Gastroesophageal sphincter (tissue), 4 donors: ENCODE data around the gene ARSI. TPM values are rescaled to one million over a fixed set of nuclear protein-coding genes. Genes with fewer than 3 reads are reported as not detected.

ENCODE experiments used
- ATAC-seq: fragments of 150-250 bp; one replicate; pipeline ENCODE4 v1.9.1; 2016; ENCODE audit warnings: mild to moderate bottlenecking, moderate library complexity
- H3K27ac ChIP-seq, 4 donors: fragments of 200-600 bp; sonication (generic) in 3 of 4; 1 replicate in 3 of 4; 2 replicates in 1 of 4; pipeline ENCODE4 v1.5.1; 2016 to 2019
- H3K27me3 ChIP-seq: fragments of 200-600 bp; sonication (generic); one replicate; pipeline ENCODE4 v1.5.1; 2019
- H3K36me3 ChIP-seq, 2 donors: fragments of 200-600 bp; sonication (generic); one replicate each; pipeline ENCODE4 v1.5.1; 2019; ENCODE audit warnings: control low read depth in 1 of 2
- H3K4me1 ChIP-seq, 3 donors: fragments of 200-600 bp; sonication (generic); 1 replicate in 2 of 3; 2 replicates in 1 of 3; pipeline ENCODE4 v1.5.1; 2016 to 2019; ENCODE audit warnings: control low read depth in 2 of 3
- H3K4me3 ChIP-seq, 2 donors: fragments of 200-600 bp; sonication (generic); one replicate each; pipeline ENCODE4 v1.5.1; 2019; ENCODE audit warnings: mild to moderate bottlenecking in 1 of 2, moderate library complexity in 1 of 2
- H3K9me3 ChIP-seq, 3 donors: fragments of 200-600 bp; sonication (generic); one replicate each; pipeline ENCODE4 v1.5.1; 2017 to 2019; ENCODE audit warnings: control low read depth in 2 of 3
- EP300 ChIP-seq: sonication (generic); formaldehyde crosslinking; IDR thresholded peaks from one replicate; pipeline ENCODE4 v1.6.1; 2017; ENCODE audit warnings: antibody characterized with exemption, mild to moderate bottlenecking
- POLR2A ChIP-seq, 2 donors: fragments of 450-650 bp; IDR thresholded peaks; one replicate each; pipeline ENCODE4 v1.6.1; 2017; ENCODE audit warnings: antibody characterized with exemption in 2 of 2, mild to moderate bottlenecking in 2 of 2, moderate library complexity in 1 of 2
- POLR2AphosphoS5 ChIP-seq: sonication (generic); formaldehyde crosslinking; IDR thresholded peaks from one replicate; pipeline ENCODE4 v1.6.1; 2017; ENCODE audit warnings: antibody characterized with exemption
- WGBS, 2 donors: methylation state at CpG; one replicate each; pipeline ENCODE4 v1.1.5; 2018; ENCODE audit warnings: low coverage in 1 of 2; 5-methylcytosine and 5-hydroxymethylcytosine counted together
- total RNA-seq, 4 donors: library from RNA; depleted of rRNA; stranded (reverse); fragments of >200 nt; gene quantifications; one replicate each; pipeline ENCODE4 v1.1.0, GENCODE V29; 2016
- TF ChIP-seq, protein P1 (sequence below), 4 experiments: fragments of 200-600 bp in 2 of 4; fragments of 450-650 bp in 2 of 4; sonication (generic) in 1 of 4; IDR thresholded peaks; one replicate each; pipeline ENCODE4 v1.5.1; 2017 to 2019; ENCODE audit warnings: antibody characterized with exemption in 4 of 4, mild to moderate bottlenecking in 2 of 4, moderate library complexity in 2 of 4

The ARSI gene
- total RNA-seq, 4 donors from 2014 or later: 3.1 to 11.6 (median 6.8) TPM

GRCh38 chr5:150319484-150319790 lies 16.7 kb upstream of the ARSI start:
- TF ChIP-seq EP300: no peak
- TF ChIP-seq, protein P1, sequence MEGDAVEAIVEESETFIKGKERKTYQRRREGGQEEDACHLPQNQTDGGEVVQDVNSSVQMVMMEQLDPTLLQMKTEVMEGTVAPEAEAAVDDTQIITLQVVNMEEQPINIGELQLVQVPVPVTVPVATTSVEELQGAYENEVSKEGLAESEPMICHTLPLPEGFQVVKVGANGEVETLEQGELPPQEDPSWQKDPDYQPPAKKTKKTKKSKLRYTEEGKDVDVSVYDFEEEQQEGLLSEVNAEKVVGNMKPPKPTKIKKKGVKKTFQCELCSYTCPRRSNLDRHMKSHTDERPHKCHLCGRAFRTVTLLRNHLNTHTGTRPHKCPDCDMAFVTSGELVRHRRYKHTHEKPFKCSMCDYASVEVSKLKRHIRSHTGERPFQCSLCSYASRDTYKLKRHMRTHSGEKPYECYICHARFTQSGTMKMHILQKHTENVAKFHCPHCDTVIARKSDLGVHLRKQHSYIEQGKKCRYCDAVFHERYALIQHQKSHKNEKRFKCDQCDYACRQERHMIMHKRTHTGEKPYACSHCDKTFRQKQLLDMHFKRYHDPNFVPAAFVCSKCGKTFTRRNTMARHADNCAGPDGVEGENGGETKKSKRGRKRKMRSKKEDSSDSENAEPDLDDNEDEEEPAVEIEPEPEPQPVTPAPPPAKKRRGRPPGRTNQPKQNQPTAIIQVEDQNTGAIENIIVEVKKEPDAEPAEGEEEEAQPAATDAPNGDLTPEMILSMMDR (IDR thresholded peaks at IDR 0.05): no peak
- TF ChIP-seq POLR2A (IDR thresholded peaks at IDR 0.05): no peak
- TF ChIP-seq POLR2AphosphoS5: no peak
- Histone ChIP-seq H3K9me3 (no peaks in the 10 kb centered on the region), H3K4me3 (no peak overlapping the region), H3K4me1 (peaks cover 0 to 11% (median 0%) of the 10 kb centered on the region in 3 donors), H3K36me3 (no peaks in the 10 kb centered on the region), H3K27me3 (no peaks in the 10 kb centered on the region), H3K27ac (peak overlapping the region in 1 of 4 donors; percentile 32)
- WGBS, 2 donors: 87 to 93% methylated on average over 4 of the region's 6 CpGs
- ATAC-seq: no peak

DNA sequence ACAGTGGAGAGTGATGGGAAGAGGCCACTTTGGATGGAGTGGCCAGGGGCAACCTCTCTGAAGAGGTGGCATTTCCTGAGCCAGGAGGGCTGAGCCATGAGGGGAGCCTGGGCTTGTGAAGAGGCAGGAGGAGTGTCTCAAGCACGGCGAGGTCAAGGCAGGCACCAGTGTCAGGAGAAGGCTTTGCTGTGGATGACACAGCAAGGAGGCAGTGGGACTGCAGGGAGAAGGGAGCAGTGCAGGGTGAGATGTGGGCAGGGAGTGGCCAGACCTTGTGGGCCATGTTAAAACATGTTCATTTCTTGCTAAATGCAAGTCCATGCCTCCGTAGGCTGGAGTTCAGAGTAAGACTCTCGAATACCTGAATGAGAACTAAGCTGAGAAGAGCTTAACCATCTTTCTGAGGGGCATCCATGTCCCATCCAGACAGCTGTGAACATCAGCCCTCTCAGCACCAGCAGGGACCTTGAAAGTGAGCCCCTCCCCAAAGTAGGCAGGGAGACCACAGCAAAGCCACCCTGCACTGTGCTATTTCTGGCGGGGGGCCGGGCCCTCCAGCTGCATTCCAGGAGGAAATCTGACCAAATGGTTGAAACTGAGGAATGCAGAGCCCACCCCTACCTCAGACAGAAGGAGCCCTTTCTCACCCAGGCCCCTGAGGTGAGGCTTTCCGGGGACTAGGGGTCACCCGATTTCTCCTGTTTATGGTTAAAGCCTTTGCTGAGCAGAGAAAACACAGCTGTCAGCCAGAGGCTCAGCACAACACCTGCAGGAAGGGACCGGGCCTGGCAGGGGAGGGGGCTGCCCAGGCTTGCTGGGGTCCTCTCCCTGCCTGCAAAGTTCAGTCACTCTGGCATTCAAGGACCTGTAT lies 16.1 kb upstream of the ARSI start:
- TF ChIP-seq, protein P1 (IDR thresholded peaks at IDR 0.05): no peak
- TF ChIP-seq EP300 (no peak), POLR2A (IDR thresholded peaks at IDR 0.05) (no peak), POLR2AphosphoS5 (no peak)
- Histone ChIP-seq H3K36me3 (no peaks in the 10 kb centered on the region), H3K9me3 (no peaks in the 10 kb centered on the region), H3K4me3 (no peak overlapping the region), H3K27me3 (no peaks in the 10 kb centered on the region), H3K27ac (no peak overlapping the region), H3K4me1 (peaks cover 0 to 13% (median 0%) of the 10 kb centered on the region in 3 donors)
- 80 to 88% methylated on average over 2 to 5 of the region's 9 CpGs for WGBS, 2 donors
- no peak for ATAC-seq

GRCh38 chr5:150317048-150318003 lies 14.6 kb upstream of the ARSI start:
- no peaks in the 10 kb centered on the region for H3K36me3 ChIP-seq

GRCh38 chr5:150316320-150316719 lies 13.6 kb upstream of the ARSI start:
- TF ChIP-seq POLR2AphosphoS5 (no peak), POLR2A (IDR thresholded peaks at IDR 0.05) (no peak), EP300 (no peak)
- TF ChIP-seq, protein P1 (IDR thresholded peaks at IDR 0.05): no peak
- Histone ChIP-seq H3K27me3 (no peaks in the 10 kb centered on the region), H3K36me3 (no peaks in the 10 kb centered on the region), H3K4me3 (no peak overlapping the region), H3K4me1 (peaks cover 0 to 17% (median 0%) of the 10 kb centered on the region in 3 donors), H3K9me3 (no peaks in the 10 kb centered on the region), H3K27ac (no peak overlapping the region)
- ATAC-seq: no peak
- WGBS, 2 donors: 70 to 91% methylated on average over 3 of the region's 3 CpGs

More at GRCh38 chr5:150317048-150318003, 14.6 kb upstream of the ARSI start:
- H3K27me3 ChIP-seq: no peaks in the 10 kb centered on the region
- H3K27ac ChIP-seq: peak overlapping the region in 1 of 4 donors; percentile 10
- ATAC-seq: peak; percentile 17
- no peaks in the 10 kb centered on the region for H3K9me3 ChIP-seq
- WGBS, 2 donors: 69 to 84% methylated on average over 3 to 5 of the region's 11 CpGs
- peaks cover 0 to 17% (median 0%) of the 10 kb centered on the region in 3 donors for H3K4me1 ChIP-seq
- H3K4me3 ChIP-seq: no peak overlapping the region
- no peak for TF ChIP-seq POLR2AphosphoS5
- TF ChIP-seq, protein P1 (IDR thresholded peaks at IDR 0.05): no peak
- TF ChIP-seq EP300: no peak
- no peak for TF ChIP-seq POLR2A (IDR thresholded peaks at IDR 0.05)
